ENCODE measurements around the gene HDAC1. TPM values are rescaled to one million over a fixed set of nuclear protein-coding genes. Genes with fewer than 3 reads are reported as not detected.

Gene HDAC1
- total and polyA plus RNA-seq, 2 of the 13 experiments (the other 11 are each of a cell fraction or from before 2014, with no cell fraction given) = 93.5 to 189 TPM

DNA sequence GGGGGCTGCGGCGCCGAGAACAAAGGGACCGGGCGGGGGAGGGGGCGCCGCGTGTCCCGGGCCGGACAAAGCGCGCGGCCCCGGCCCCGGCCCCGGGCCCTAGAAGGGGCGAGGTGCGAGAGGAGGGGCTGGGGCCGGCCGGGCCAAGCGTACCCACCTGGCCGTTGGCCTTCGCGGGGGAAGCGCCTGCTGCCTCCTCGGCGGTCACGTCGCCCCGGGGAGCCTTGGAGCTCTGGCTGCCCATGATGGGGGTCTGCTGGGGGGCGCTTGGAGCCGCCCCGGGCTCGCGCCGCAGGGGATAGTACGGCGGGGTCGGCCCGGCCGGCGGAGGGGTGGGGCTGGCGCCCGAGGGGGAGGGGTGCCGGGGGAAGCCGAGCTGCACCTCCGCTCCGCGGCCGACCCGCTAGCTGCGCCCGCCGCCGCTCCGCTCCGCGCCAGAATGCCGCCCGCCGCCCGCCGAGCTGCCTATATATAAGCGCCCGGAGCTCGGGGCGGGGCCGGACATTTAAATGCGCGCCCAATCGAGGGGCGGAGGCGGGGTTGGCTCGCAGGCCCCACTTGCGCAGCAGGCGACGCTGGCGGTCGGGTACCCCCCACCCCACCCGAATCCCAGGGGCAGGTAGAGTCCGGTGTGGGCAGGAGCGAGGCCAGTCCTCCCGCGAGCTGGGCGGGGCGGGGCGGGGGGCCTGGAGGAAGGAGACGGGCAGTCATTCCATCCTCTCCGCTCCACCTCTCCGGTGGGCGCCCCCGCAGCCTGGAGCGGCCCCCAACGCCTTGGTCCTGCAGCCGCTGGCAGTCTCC, 44.1 kb downstream of the HDAC1 start, which contains the start of gene MARCKSL1 (continued):
- TF ChIP-seq, protein P1, sequence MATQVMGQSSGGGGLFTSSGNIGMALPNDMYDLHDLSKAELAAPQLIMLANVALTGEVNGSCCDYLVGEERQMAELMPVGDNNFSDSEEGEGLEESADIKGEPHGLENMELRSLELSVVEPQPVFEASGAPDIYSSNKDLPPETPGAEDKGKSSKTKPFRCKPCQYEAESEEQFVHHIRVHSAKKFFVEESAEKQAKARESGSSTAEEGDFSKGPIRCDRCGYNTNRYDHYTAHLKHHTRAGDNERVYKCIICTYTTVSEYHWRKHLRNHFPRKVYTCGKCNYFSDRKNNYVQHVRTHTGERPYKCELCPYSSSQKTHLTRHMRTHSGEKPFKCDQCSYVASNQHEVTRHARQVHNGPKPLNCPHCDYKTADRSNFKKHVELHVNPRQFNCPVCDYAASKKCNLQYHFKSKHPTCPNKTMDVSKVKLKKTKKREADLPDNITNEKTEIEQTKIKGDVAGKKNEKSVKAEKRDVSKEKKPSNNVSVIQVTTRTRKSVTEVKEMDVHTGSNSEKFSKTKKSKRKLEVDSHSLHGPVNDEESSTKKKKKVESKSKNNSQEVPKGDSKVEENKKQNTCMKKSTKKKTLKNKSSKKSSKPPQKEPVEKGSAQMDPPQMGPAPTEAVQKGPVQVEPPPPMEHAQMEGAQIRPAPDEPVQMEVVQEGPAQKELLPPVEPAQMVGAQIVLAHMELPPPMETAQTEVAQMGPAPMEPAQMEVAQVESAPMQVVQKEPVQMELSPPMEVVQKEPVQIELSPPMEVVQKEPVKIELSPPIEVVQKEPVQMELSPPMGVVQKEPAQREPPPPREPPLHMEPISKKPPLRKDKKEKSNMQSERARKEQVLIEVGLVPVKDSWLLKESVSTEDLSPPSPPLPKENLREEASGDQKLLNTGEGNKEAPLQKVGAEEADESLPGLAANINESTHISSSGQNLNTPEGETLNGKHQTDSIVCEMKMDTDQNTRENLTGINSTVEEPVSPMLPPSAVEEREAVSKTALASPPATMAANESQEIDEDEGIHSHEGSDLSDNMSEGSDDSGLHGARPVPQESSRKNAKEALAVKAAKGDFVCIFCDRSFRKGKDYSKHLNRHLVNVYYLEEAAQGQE (IDR thresholded peaks at IDR 0.05; ENCODE audit: borderline replicate concordance in 1 of 2, low read depth in 1 of 2, low read length in 2 of 2) = peak in 1 of 2 experiments; percentile 59; a peak in 2 of 4 replicates
- TF ChIP-seq NPAS2 (CRISPR knock-in tag; IDR thresholded peaks at IDR 0.05; ENCODE audit: borderline replicate concordance) = no peak
- TF ChIP-seq CHCHD3 (CRISPR knock-in tag; IDR thresholded peaks at IDR 0.05) = no peak
- no peak for TF ChIP-seq PLRG1 (conservative IDR thresholded peaks at IDR 0.05)
- peak; percentile 32; the same call in 1 of the 2 replicates for TF ChIP-seq HOXA3 (CRISPR knock-in tag; IDR thresholded peaks at IDR 0.05)
- no peak for TF ChIP-seq SP2 (CRISPR knock-in tag; IDR thresholded peaks at IDR 0.05)
- TF ChIP-seq SPEN (CRISPR knock-in tag; IDR thresholded peaks at IDR 0.05; ENCODE audit: low read depth) = 0 out of 2 replicates have a peak, but pooled peaks have one; percentile 39
- peak; percentile 78 for TF ChIP-seq HOXA5 (CRISPR knock-in tag; IDR thresholded peaks at IDR 0.05)
- TF ChIP-seq ZNF598 (CRISPR knock-in tag; IDR thresholded peaks at IDR 0.05; ENCODE audit: borderline replicate concordance) = no peak
- no peak for TF ChIP-seq ZFP41 (CRISPR knock-in tag; IDR thresholded peaks at IDR 0.05; ENCODE audit: borderline replicate concordance)
- no peak; the same call in 1 of the 2 replicates for TF ChIP-seq PITX1 (CRISPR knock-in tag; IDR thresholded peaks at IDR 0.05)
- TF ChIP-seq TARDBP (CRISPR knock-in tag; IDR thresholded peaks at IDR 0.05) = no peak
- TF ChIP-seq, protein P2, sequence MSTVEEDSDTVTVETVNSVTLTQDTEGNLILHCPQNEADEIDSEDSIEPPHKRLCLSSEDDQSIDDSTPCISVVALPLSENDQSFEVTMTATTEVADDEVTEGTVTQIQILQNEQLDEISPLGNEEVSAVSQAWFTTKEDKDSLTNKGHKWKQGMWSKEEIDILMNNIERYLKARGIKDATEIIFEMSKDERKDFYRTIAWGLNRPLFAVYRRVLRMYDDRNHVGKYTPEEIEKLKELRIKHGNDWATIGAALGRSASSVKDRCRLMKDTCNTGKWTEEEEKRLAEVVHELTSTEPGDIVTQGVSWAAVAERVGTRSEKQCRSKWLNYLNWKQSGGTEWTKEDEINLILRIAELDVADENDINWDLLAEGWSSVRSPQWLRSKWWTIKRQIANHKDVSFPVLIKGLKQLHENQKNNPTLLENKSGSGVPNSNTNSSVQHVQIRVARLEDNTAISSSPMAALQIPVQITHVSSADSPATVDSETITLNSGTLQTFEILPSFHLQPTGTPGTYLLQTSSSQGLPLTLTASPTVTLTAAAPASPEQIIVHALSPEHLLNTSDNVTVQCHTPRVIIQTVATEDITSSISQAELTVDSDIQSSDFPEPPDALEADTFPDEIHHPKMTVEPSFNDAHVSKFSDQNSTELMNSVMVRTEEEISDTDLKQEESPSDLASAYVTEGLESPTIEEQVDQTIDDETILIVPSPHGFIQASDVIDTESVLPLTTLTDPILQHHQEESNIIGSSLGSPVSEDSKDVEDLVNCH (CRISPR knock-in tag; IDR thresholded peaks at IDR 0.05) = no peak
- peak; percentile 98; the same call in 1 of the 2 replicates for TF ChIP-seq ZNF367 (CRISPR knock-in tag; IDR thresholded peaks at IDR 0.05; ENCODE audit: borderline replicate concordance)
- TF ChIP-seq ZNF124 (CRISPR knock-in tag; IDR thresholded peaks at IDR 0.05) = no peak
- no peak for TF ChIP-seq SMARCC2 (IDR thresholded peaks at IDR 0.05)
- no peak for TF ChIP-seq ZNF615 (CRISPR knock-in tag; IDR thresholded peaks at IDR 0.05; ENCODE audit: borderline replicate concordance)

All from HepG2 (cell line).